HuH-7.5 (cell line): ENCODE results near the gene RIMKLA.
A peak's percentile ranks its signal among the peaks of the same experiment; 100 is the strongest.

Experiments
- DNase-seq: peaks from one replicate; pipeline ENCODE4 v3.0.0; 2011; ENCODE audit warnings: low spot score

RIMKLA gene

DNA sequence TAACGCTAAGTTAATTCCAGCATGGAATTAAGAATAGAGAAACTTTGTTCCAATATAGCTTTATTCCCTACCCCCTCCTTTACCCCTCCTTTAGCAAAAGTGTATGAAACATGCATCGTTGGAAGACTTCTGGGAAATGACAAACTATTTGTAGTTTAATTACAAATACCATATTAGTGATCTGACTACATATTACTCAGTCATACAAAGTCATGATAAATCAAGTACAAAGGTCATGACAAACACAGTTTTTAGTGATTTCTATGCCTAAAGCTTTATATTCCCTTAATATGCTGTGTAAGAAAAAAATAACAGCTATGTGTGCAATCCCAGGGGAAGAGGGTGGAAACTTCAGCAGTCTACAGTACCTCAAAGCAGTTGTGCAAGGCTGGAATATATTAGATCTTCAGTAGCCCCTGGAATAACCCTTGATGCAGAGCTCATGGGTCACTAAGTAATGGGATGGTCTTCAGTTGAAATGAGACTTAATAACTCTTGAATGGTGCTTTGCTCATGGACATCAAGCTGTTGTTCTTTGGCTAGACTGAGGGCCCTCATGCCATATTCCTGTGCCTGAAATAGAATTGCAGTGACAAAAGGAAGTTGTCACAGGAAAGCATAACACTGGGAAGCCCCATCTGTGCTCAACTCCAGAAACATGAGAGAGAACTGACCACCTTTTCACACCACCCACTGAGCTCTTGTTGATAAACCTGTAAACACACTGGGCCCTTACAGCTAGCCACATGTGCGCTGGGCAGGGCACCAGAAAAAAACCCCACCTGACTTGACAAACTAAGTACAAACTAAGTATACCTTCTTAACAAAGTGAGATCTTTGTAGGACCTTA lies 49.9 kb downstream of the RIMKLA start:
- no peak for DNase-seq

DNA sequence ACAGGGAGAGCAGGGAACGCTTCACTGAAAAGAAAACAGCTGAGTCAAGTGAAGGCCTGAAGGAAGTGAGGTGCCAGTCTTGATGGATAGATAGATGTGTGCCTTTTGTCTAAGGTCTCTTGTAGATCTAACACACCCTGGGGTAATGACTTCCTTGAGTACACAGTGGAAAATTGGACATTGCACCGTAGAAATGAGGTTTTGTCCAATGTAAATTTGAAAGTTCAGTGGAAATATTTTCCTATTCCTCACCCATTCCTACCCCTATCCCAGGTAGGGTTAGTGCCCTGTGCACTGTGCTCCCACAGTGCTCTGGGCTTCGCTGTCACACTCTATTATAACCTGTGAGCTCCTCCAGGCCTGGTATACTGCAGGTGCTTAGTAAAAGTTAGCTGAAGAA lies 50.9 kb downstream of the RIMKLA start:
- no peak for DNase-seq

DNA sequence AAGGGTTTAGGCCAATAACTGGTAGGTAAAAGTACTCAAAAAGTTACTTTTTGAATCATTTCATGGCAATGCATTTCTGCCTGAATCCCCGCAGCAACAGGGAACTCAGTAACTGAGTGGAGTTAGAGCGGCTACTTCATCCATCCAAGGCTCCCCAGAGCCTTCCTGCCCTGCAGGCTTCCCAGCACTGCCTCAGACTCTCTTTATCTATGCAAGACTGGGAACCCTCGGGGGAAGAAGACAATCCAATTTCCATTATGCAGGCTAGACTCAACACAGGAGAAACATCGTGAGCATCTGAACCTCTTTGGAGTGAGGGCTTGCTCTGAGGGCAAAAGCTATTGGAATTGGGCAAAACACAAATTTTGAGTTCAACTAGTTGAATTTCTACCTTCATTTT lies 52.1 kb downstream of the RIMKLA start:
- DNase-seq: no peak

DNA sequence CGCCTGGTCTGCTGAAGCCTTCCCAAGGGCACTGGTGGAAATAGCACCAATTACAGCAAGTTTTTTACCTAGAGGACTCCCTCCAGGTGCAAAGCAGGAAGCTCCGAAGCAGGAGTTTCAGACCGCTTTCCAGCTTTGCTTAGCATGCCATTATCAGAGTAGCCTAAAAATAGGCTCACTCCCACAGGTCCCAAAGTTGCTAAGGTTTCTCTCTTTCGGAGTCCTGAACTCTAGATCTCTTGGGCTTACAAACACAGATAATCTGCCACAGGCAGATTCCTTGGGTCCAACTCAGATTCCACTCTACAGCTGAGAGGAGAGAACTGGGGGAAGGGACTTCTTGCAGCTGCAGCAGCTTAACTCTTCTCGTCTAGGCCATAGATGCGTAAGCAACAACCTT lies 52.8 kb downstream of the RIMKLA start:
- no peak for DNase-seq

DNA sequence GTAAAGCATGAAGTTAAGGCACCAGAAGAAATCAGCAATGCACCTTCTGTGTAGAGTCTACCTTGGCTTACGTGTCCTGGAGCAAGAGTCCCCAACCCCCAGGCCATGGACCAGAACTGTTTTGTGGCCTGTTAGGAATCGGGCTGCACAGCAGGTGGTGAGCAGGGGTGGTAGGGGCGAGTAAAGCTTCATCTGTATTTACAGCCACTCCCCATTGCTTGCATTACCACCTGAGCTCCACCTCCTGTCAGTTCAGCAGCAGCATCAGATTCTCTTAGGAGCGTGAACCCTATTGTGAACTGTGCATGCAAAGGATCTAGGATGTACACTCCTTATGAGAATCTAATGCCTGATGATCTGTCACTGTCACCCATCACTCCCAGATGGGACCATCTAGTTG lies 53.7 kb downstream of the RIMKLA start:
- DNase-seq: no peak

DNA sequence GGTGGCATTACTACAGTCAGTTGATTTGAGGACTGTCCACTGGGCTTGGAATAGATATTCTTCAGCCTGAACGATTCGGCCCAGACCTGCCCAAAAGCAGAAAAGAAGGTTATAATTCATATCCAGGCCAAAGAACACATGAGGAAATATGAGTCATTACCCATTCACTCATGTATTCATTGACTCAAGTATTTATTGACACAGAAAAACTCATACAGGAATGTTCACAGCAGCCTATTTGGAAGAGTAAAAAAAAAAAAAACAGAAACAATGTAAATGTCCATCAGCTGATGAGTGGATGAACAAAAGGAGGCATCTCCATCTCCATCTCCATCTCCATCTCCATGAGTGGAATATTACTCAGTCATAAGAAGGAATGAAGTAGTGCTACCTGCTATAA lies 59.3 kb downstream of the RIMKLA start:
- DNase-seq: no peak

DNA sequence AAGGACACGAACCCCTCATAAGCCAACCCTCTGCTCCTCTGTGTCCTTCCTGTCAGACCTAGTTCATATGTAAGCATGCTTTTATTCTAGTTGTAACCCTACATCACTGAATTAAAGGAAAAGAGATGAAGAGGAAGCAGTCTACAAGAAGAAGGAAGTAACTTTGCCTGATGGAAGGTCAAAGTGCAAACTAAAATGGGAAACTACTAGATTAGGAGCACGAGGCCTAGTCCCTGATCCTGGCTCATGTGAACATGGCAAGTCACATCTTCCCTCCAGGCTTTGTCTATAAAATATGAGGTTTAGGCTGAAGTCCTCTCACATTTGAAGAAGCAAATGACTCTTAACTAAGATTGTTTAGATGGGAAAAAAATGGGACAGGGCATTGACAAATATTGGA lies 62.1 kb downstream of the RIMKLA start:
- no peak for DNase-seq

DNA sequence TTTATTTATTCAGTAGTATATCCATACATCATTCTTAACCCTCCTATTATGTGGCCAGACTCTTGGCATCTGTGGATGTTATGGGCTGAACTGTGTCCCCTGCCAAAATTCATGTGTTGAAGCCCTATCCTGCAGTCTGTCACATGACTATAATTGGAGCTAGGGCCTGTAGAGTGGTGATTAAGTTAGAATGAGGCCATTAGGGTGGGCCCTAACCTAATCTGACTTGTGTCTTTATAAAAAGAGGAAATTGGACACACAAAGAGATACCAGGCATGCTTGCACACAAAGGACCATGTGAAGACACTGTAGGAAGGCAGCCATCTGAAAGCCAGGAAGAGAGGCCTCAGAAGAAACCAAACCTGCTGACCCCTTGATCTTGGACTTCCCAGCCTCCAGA lies 68.7 kb downstream of the RIMKLA start:
- no peak for DNase-seq

DNA sequence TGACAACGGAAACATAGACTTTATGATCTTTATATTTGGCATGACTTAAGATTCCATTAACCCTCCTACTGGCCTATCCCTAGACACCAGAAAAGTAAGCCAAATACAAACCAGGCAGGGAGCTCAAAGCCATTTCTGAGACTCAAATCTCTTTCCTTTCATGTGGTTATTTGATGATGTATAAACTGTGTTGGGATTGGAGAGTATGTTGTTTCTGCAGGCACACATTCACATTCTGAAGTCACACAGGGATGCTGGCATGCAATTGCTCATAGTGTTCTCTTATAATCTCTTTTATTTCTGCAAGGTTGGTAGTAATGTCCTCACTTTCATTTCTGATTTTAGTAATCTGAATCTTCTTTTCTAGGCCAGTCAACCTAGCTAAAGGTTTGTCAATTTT lies 69.5 kb downstream of the RIMKLA start:
- no peak for DNase-seq

DNA sequence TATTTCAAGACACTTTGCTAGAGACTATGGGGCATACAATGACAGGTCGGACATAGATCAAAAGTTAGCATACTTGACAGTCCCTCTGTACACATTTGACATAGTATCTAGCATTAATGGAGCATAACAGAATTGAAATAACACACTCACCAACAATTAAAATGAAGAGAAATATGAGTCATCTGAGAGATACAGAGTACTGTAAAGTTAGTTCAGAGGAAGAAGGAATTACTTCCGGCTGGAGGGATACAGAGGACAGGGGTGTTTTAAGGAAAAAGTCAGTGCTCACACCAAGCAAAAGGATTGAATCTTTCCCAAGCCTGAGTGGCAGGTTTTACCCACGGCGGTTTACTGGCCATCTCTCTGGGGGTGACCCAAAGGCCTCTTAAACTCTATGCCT lies 72.8 kb downstream of the RIMKLA start:
- DNase-seq: no peak

DNA sequence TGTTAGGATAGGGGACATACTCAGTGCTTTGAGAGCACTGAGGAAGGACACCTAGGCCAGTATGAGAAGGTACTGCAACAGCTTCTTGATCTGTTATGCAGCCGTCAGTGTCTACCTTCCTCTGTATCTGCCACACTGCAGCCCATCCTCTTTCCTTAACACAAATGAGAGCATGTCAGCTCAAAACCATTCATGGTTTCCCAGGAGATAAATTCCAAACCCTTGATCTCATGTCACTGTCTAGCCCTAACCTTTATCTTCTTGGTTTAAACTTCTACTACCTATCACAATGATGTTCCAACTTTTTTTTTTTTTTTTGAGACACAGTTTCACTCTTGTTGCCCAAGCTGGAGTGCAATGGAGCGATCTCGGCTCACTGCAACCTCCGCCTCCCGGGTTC lies 73.8 kb downstream of the RIMKLA start:
- no peak for DNase-seq

DNA sequence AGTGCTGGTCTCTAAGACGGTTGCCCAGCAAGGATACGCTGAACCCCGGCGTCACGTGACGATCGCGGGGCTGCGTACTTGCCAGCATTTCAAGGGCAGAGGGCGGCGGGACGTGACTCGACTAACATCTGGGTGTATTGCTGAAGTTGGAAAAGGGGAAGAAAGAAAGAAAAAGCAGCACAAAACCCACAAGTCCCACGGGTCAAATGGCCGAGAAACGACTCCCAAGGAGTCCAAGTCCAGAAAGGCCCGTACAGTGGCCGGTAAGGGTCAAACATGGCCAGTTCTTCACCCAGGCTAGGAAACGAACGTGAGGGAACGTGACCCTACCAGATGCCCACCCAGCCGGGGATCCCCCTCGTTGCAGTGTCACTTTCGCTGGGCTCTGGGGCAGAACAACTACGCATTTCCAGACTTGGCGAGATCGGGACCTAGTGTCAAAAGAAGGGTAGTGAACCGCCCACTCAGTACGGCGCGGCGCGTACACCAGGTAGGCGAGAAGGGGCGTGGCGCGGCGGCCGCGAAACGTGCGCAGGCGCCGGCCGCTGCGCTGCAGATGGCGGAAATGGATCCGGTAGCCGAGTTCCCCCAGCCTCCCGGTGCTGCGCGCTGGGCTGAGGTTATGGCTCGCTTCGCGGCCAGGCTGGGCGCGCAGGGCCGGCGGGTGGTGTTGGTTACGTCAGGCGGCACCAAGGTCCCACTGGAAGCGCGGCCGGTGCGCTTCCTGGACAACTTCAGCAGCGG lies 75.6 kb downstream of the RIMKLA start, which contains the start of the genes PPCS and ZMYND12:
Gene PPCS, plus strand, starts transcription at position 534 of the 744 bp plus-strand sequence. Its CDS starts 23 bp downstream, at position 557.
Gene ZMYND12, minus strand, starts transcription at position 13 of the 744 bp plus-strand sequence. CDS start 25 bp downstream, outside the sequence.
- DNase-seq: peak; percentile 71

DNA sequence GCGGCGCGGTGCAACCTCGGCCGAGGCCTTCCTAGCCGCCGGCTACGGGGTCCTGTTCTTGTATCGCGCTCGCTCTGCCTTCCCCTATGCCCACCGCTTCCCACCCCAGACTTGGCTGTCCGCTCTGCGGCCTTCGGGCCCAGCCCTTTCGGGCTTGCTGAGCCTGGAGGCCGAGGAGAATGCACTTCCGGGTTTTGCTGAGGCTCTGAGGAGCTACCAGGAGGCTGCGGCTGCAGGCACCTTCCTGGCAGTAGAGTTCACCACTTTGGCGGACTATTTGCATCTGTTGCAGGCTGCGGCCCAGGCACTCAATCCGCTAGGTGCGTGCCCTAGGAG lies 76.1 kb downstream of the RIMKLA start:
- peak; percentile 49 for DNase-seq

DNA sequence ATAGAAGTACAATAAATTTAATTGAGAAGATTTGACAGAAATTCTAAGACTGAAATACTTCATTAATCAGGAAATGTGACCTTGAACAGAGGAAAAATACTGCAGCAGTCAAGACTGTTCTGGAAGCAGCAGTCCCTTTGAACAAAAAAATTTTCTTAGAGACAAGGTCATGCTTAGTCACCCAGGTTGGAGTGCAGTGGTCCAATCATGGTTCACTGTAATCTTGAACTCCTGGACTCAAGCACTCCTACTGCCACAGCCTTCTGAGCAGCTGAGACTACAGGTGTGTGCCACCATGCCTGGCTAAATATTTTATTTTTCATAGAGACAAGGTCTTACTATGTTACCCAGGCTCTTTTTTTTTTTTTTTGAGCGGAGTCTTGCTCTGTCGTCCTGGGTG lies 80.6 kb downstream of the RIMKLA start:
- DNase-seq: no peak

DNA sequence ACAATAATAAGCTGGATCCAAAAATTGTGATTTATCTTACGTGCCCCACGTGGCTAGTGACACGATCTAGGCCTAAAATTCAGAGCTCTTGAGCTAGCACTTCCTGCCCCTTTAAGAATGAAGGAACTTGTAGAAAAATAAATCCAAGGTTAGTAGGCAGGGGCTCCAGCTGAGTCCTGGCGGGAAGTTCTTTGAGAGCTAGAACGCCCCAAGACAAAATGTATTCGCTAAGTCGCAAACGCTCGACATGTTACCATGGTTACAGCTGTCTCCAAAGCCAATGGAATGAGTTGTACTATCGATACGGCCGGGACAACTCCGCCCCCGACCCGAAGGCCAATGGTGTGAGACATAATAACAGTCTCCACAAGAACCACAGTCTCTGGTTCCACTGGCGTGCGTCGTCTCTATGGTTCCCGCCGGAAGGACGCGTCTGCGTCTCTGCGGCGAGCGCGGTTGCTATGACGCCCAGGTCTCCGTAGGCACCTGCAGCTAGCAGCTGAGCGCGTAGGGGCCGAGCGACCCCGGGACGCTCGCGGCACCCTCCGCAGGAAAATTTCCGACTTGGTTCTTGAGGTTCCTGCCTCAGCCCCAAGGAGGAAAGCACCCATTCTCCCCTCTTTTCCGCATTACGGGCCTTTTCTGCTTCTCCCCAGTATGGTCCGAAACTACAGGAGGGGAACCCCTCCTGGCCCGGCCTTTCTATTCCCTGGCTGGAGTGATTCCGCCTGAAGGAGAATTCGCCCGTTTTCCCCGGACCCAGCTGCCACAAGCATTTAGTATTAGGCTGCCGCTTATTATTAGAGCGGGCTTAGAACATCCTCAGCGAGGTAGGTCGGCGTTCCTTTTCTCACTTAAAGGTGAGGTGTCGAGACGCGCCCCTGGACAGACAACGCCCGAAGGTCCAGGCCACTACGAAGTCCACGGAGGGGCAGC lies 82.5 kb downstream of the RIMKLA start, which contains the start of gene CCDC30:
Gene CCDC30, plus strand, starts transcription at position 459 of the 936 bp plus-strand sequence. CDS start 17,266 bp downstream, outside the sequence.
- peak; percentile 88 for DNase-seq

DNA sequence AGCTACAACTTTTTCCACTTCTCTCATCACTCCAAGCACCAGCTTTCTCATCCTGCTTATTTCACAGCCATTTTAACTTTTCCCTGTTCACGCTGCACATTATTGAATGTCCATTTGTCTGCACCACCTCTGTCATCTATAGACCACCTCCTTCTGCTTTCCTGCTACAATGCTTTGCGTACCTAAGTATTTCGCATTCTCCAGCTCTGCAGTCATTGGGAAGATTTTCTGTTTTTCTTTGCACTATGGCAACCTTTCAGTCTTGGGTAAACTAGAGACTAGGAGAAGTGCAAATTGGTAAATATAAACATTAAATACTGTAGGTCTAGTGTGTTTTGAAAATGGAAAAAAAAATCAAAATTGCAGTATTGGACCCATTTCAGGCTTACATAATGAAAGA lies 83.3 kb downstream of the RIMKLA start:
- DNase-seq: no peak

DNA sequence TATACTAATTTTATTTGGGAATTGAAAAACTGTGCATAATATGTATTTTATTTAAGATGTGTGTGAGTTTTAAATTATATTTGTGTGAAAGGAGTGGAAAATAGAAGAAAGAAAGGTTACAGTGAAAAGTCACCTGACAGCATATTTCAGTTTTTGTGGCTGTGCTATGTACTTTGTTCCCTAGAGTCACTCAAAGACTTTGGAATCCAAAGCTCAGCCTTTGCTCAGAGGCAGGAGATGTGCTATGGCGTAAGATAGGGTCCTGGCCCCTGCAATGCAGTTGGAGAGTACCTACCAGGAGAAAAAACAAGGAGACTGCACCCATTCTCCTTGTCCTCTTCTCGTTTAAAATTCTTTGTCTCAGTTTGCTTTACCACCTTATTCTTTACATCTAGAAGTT lies 85.4 kb downstream of the RIMKLA start:
- no peak for DNase-seq

DNA sequence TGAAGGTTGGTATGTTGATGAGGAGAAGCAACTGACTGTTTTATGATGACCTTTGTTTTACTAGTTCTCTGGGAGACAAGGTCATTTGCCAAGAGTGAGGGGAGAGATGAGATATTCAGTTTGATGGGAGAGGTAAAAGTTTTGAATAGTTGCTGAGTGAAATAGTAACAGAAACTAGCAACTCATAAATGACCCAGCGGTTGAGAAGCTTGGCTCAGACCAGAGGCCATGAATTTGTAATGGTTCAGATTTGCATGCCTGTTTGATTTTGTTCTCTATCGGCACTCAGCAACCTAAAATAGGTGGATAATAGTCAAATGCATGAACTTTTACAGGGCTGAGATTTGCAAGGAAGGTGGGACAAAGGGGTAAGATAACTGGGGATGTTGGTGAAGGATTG lies 89.1 kb downstream of the RIMKLA start:
- no peak for DNase-seq
